Choroid plexus epithelial cell (primary cell): ENCODE results near the gene FAM240A.

Experiments used
- DNase-seq: peaks from one replicate; pipeline ENCODE4 v3.0.0-alpha.2; 2010; ENCODE audit warnings: low read depth
- H3K4me3 ChIP-seq: 2 replicates; pipeline ENCODE4 v1.5.1; 2011; ENCODE audit warnings: low read depth, mild to moderate bottlenecking, control low read depth, low read length, moderate library complexity
- CTCF ChIP-seq: conservative IDR thresholded peaks from 2 replicates; pipeline ENCODE4 v1.5.1; 2011; ENCODE audit warnings: low read depth, mild to moderate bottlenecking, control low read depth, inconsistent platforms, low read length, moderate library complexity

Gene FAM240A

GRCh38 chr3:46656778-46657556 is 44.6 kb downstream of the FAM240A start:
- TF ChIP-seq CTCF: no peak
- DNase-seq: no peak

GRCh38 chr3:46659285-46659684 is 47.0 kb downstream of the FAM240A start:
- H3K4me3 ChIP-seq: no peak overlapping the region
- no peak for TF ChIP-seq CTCF
- DNase-seq: no peak

More at GRCh38 chr3:46656778-46657556, 44.6 kb downstream of the FAM240A start:
- no peak overlapping the region for H3K4me3 ChIP-seq

DNA sequence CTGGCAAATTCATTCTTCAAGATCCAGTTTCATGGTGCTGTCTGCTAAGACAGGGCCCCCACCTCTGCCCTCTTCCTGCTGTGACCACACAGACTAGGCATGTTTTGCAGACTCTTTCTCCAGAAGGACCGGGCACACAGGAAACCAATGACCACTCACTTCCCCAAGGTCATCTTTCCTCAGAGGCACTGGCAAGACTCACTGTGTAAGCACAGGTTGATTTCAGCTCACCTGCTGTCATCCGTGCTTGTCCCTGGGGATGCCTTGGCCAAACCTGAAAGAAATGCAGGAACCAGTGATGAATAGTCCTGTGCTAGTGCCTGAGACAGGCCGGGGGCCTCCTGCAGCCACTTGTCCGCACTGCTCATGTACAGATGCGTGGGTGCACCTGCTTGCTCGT is 47.7 kb downstream of the FAM240A start:
- no peak overlapping the region for H3K4me3 ChIP-seq
- no peak for TF ChIP-seq CTCF
- DNase-seq: no peak

DNA sequence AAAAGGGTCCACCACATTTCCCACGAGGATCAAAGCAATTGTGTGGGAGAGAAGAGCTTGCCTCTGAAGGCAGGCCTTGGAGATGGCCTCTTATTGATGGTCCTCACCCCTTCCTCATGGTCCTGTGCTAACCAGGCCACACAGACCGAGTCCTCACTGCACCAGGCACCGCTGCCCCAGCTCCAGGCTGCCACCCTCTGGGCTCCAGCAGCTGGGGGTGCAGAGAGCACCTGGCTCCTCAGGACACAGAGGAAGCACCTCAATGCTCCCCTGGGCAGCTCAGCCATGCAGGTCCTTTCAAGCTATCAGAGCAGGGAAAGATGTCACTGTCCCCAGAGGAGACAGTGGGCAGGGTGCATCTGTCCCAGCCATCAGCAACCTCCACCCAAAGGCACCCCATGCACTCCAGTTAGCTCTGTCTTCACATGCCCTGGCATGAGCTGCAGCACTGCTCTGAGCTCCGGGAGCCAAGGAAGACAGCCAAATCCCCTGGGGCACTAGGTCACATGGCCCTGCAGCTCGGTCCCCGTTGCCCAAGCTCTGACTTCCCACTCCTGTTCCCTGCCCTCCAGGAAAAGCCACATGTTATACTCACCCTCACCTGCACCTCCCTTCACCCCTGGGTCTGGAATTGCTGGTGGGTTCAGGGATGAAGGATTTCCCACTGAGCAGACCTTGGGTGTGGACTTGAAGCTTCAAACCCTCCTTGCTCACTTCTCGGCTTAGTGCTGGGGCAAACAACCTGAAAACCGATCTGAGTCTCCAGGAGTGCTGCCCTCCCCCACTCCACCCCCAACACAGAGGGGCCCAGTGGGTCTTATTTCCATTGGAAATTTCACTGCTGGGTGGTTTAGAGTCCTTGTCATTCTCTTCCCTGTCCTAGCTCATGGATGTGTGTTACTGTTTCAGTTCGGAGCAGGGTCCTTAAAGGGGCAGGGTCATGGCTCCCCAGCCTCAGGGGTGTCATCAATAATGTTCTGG is 48.5 kb downstream of the FAM240A start:
- no peak for TF ChIP-seq CTCF
- H3K4me3 ChIP-seq: no peak overlapping the region
- DNase-seq: no peak

GRCh38 chr3:46661776-46662766 is 49.7 kb downstream of the FAM240A start:
- H3K4me3 ChIP-seq: no peak overlapping the region
- no peak for TF ChIP-seq CTCF
- no peak for DNase-seq

- TF ChIP-seq CTCF: no peak
- no peak overlapping the region for H3K4me3 ChIP-seq
- DNase-seq: peak; percentile 26
Measured at GRCh38 chr3:46662771-46663551, 50.6 kb downstream of the FAM240A start.
